ENCODE data around the gene PRSS23.

GRCh38 chr11:86812981-86813380, 12.6 kb downstream of the PRSS23 start:
- TF ChIP-seq CTCF (IDR thresholded peaks at IDR 0.05) (no peak), EZH2 (IDR thresholded peaks at IDR 0.05) (no peak), EZH2phosphoT487 (IDR thresholded peaks at IDR 0.05) (no peak)

Data from neural progenitor cell (in vitro differentiated cells).